Glomerular endothelial cell (primary cell): Measurements from ENCODE around the gene PSMB1. TPM values are rescaled to one million over a fixed set of nuclear protein-coding genes. Genes with fewer than 3 reads are reported as not detected.
A peak's percentile ranks its signal among the peaks of the same experiment; 100 is the strongest.
"Not testable (repeated sequence)": the region's sequence is repeated elsewhere in the genome, so short reads cannot be mapped to it uniquely, and the experiment has no call there.

ENCODE experiments used
- DNase-seq: peaks from one replicate; pipeline ENCODE4 v3.0.0-alpha.2; 2011; ENCODE audit warnings: low read depth, low spot score; ENCODE audit errors: extremely low read depth
- total RNA-seq: library from RNA; depleted of rRNA; stranded (reverse); fragments of >200 nt; gene quantifications from 2 replicates; pipeline ENCODE4 v1.2.3, GENCODE V29; 2015

PSMB1 gene
- total RNA-seq, 1 donor from 2014 or later = 274 TPM

GRCh38 chr6:170536671-170537070 lies 16.4 kb downstream of the PSMB1 start:
- no peak for DNase-seq

- no peak for DNase-seq
These were observed 18.1 kb downstream of the PSMB1 start for GRCh38 chr6:170535004-170535403.

- no peak for DNase-seq
These were observed 19.3 kb downstream of the PSMB1 start for GRCh38 chr6:170533792-170534191.

GRCh38 chr6:170532867-170533488 lies 20.1 kb downstream of the PSMB1 start:
- DNase-seq = no peak

GRCh38 chr6:170529839-170530469 lies 23.2 kb downstream of the PSMB1 start:
- no peak for DNase-seq

- not testable (repeated sequence) for DNase-seq
These were observed 25.1 kb downstream of the PSMB1 start for GRCh38 chr6:170527995-170528394.

GRCh38 chr6:170525795-170526194 lies 27.3 kb downstream of the PSMB1 start:
- no peak for DNase-seq

GRCh38 chr6:170524172-170524502 lies 29.0 kb downstream of the PSMB1 start:
- no peak for DNase-seq

- no peak for DNase-seq
These were observed 29.6 kb downstream of the PSMB1 start for GRCh38 chr6:170523256-170524171.

GRCh38 chr6:170522565-170523183 lies 30.4 kb downstream of the PSMB1 start:
- no peak for DNase-seq

GRCh38 chr6:170516783-170517616 lies 36.1 kb downstream of the PSMB1 start:
- DNase-seq = peak; percentile 45

GRCh38 chr6:170514908-170515307 lies 38.2 kb downstream of the PSMB1 start:
- DNase-seq = no peak

GRCh38 chr6:170512249-170512648 lies 40.9 kb downstream of the PSMB1 start:
- DNase-seq = no peak

- DNase-seq = no peak
These were observed 42.5 kb downstream of the PSMB1 start for GRCh38 chr6:170510631-170511030.

- DNase-seq = no peak
These were observed 43.4 kb downstream of the PSMB1 start for GRCh38 chr6:170509723-170510018.

GRCh38 chr6:170508892-170509722 lies 44.0 kb downstream of the PSMB1 start:
- DNase-seq = not testable (repeated sequence)

- DNase-seq = not testable (repeated sequence)
These were observed 44.8 kb downstream of the PSMB1 start for GRCh38 chr6:170508275-170508674.

- not testable (repeated sequence) for DNase-seq
These were observed 45.4 kb downstream of the PSMB1 start for GRCh38 chr6:170507728-170508127.

- DNase-seq = no peak
These were observed 46.7 kb downstream of the PSMB1 start for GRCh38 chr6:170506446-170506845.

GRCh38 chr6:170505306-170505705 lies 47.8 kb downstream of the PSMB1 start:
- no peak for DNase-seq
